Loucy (cell line): Measurements from ENCODE around the gene NSF.

Source experiments
- CTCF ChIP-seq: fragments of 200-600 bp; sonication (generic); conservative IDR thresholded peaks from 2 replicates; pipeline ENCODE4 v1.5.1; 2014; ENCODE audit warnings: mild to moderate bottlenecking, antibody characterized with exemption, low read length
- EZH2phosphoT487 ChIP-seq: fragments of 200-600 bp; IDR thresholded peaks from 2 replicates; pipeline ENCODE4 v1.6.1; 2018; ENCODE audit warnings: antibody characterized with exemption, mild to moderate bottlenecking, moderate library complexity, borderline replicate concordance

DNA sequence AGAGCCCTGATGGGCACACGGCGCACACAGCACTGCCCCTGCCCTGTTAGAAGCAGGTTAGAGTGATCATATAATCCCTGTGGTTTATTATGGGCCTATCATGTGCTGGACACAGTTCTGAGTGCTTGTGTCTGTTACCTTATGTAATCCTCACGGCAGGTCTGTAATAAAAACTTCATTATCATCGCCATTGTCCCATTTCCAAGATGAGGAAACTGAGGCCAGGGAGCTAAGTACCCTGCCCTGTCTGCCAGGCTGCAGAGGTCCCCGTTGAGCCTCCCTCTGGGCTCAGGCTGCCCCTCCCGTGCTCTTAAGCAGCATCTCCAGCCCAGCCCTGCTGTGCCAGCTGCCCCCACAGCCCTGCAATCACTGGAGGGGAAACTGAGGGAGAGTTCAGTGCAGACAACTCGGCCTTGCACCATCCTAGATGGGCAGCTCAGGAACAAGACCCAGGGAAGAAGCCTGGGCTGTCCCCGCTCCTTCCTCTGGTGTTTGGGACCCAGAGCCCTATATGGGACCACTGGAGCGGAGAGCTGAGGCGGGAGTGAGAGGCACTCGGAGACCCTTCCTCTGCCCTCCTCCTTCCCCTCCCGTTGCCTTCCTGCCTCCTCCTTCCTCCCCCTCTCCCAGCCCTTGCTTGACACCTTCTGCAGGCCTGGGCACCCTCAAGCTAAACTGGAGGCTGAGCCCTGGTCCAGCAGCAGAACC is 186.0 kb downstream of the NSF start:
- TF ChIP-seq CTCF (no peak), EZH2phosphoT487 (no peak)
